ENCODE data around the gene HCRTR1.

- no peak for TF ChIP-seq CTCF (IDR thresholded peaks at IDR 0.05)
- TF ChIP-seq POLR2A (IDR thresholded peaks at IDR 0.05), result no peak
- no peak for TF ChIP-seq POLR2AphosphoS5 (IDR thresholded peaks at IDR 0.05)
These were observed 9.9 kb downstream of the HCRTR1 start for GRCh38 chr1:31627301-31627929.
